ENCODE results near the gene RASL12.
A peak's percentile ranks its signal among the peaks of the same experiment; 100 is the strongest.

Gene RASL12

DNA sequence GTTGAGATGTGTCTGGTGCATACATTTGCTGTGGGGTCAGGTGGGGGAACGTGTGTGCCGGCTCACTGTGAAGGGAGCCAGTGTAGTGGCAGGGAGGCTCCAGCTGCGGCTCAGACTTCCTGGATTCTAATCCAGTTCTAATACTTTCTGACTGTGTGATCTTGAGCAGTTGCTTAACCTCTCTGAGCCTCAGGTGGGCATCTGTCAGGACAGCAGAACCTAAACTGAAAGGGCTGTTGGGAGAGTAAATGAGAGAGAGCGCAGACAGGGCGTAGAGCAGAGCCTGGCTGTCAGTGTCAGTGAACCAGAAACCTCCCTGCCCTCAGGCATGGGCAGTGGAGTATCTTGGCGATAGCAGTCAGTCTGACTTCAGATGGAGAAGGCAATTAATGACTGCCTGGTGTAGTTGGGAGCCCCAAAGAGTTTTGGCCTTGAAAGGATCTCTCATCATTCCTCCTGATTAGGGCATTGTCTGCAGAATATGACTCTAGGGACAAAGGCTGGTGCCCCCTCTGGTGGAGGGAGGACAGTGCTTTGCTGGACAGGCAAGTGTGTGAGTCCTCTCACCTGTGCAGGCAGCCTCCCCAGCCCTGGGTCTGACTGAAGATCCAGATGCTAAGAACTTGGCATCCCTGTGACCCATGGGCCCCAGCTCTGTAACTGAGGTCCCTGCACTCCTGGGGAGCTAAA lies 18.3 kb upstream of the RASL12 start:
- no peaks in the 10 kb centered on the region for H4K20me1 ChIP-seq (ENCODE audit: low read depth, low read length)
- no peaks in the 10 kb centered on the region for H3K9me2 ChIP-seq (replicated peaks; ENCODE audit: insufficient read depth, low read length)
- H3K36me3 ChIP-seq (ENCODE audit: low read length): no peaks in the 10 kb centered on the region
- H3K9ac ChIP-seq (ENCODE audit: low read length): no peak overlapping the region
- no peaks in the 10 kb centered on the region for H3K27me3 ChIP-seq (ENCODE audit: low read length)
- H3F3A ChIP-seq (ENCODE audit: insufficient read depth): no peaks in the 10 kb centered on the region
- H3K4me2 ChIP-seq (ENCODE audit: low read depth, low read length, poor library complexity, severe bottlenecking): no peak overlapping the region
- H3K4me3 ChIP-seq (ENCODE audit: insufficient read depth, low read length, poor library complexity, severe bottlenecking): no peak overlapping the region
- TF ChIP-seq CTCF (IDR thresholded peaks at IDR 0.05; ENCODE audit: insufficient read depth, low read length, poor library complexity, severe bottlenecking) (peak; percentile 14), EZH2phosphoT487 (conservative IDR thresholded peaks at IDR 0.05; ENCODE audit: low read length) (no peak)
- no peak overlapping the region for H3K27ac ChIP-seq (ENCODE audit: low read depth, low read length)
- H3K79me2 ChIP-seq (ENCODE audit: insufficient read depth, low read length): no peaks in the 10 kb centered on the region
- H3K9me3 ChIP-seq (ENCODE audit: insufficient read depth, low read length): no peaks in the 10 kb centered on the region
- no peak overlapping the region for H2AFZ ChIP-seq (ENCODE audit: low read depth, low read length, severe bottlenecking)

DNA sequence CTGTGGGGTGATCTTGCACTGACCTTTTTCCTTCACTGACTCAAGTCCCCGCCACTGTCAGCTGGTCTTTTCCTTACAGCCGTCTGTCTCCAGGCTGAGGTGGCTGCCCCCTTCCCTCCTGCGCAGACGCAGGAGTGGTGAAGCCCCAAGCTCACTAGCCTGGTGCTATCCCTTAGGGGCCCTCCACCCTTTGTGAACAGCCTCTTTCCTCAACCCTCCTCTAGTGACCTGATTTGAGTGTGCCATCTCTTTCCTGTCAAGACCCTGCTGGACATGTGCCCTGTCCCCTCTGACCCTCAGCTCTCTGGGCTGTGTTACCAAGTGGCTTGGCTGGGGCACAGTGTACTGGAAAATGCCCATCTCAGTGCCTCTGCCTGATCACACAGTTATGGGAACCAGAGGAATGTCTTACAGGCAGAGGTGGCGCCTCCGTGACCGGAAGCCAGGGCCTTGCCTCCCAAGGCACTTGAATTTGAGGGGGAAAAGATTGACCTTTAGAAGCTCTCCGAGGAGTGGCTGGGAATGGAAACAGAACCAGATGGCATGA lies 17.5 kb upstream of the RASL12 start:
- H3K4me3 ChIP-seq (ENCODE audit: insufficient read depth, low read length, poor library complexity, severe bottlenecking): no peak overlapping the region

GRCh38 chr15:65084500-65085206 lies 16.9 kb upstream of the RASL12 start:
- Histone ChIP-seq H3K79me2 (ENCODE audit: insufficient read depth, low read length) (no peaks in the 10 kb centered on the region), H3K27ac (ENCODE audit: low read depth, low read length) (no peak overlapping the region), H3K4me3 (ENCODE audit: insufficient read depth, low read length, poor library complexity, severe bottlenecking) (no peak overlapping the region), H3K9ac (ENCODE audit: low read length) (no peak overlapping the region), H3K9me3 (ENCODE audit: insufficient read depth, low read length) (no peaks in the 10 kb centered on the region), H3K36me3 (ENCODE audit: low read length) (no peaks in the 10 kb centered on the region), H3K27me3 (ENCODE audit: low read length) (no peaks in the 10 kb centered on the region), H4K20me1 (ENCODE audit: low read depth, low read length) (no peaks in the 10 kb centered on the region), H2AFZ (ENCODE audit: low read depth, low read length, severe bottlenecking) (no peak overlapping the region), H3K4me2 (ENCODE audit: low read depth, low read length, poor library complexity, severe bottlenecking) (no peak overlapping the region), H3F3A (ENCODE audit: insufficient read depth) (no peaks in the 10 kb centered on the region), H3K9me2 (replicated peaks; ENCODE audit: insufficient read depth, low read length) (no peaks in the 10 kb centered on the region)
- TF ChIP-seq CTCF (IDR thresholded peaks at IDR 0.05; ENCODE audit: insufficient read depth, low read length, poor library complexity, severe bottlenecking): no peak
- TF ChIP-seq EZH2phosphoT487 (conservative IDR thresholded peaks at IDR 0.05; ENCODE audit: low read length): no peak

More for the DNA sequence above, 17.5 kb upstream of the RASL12 start:
- H3K4me2 ChIP-seq (ENCODE audit: low read depth, low read length, poor library complexity, severe bottlenecking): no peak overlapping the region
- H3K27me3 ChIP-seq (ENCODE audit: low read length): no peaks in the 10 kb centered on the region
- H3K79me2 ChIP-seq (ENCODE audit: insufficient read depth, low read length): no peaks in the 10 kb centered on the region
- no peak overlapping the region for H3K27ac ChIP-seq (ENCODE audit: low read depth, low read length)
- no peaks in the 10 kb centered on the region for H3F3A ChIP-seq (ENCODE audit: insufficient read depth)
- no peak overlapping the region for H2AFZ ChIP-seq (ENCODE audit: low read depth, low read length, severe bottlenecking)
- no peaks in the 10 kb centered on the region for H4K20me1 ChIP-seq (ENCODE audit: low read depth, low read length)
- no peak overlapping the region for H3K9ac ChIP-seq (ENCODE audit: low read length)
- TF ChIP-seq EZH2phosphoT487 (conservative IDR thresholded peaks at IDR 0.05; ENCODE audit: low read length): no peak
- H3K9me2 ChIP-seq (replicated peaks; ENCODE audit: insufficient read depth, low read length): no peaks in the 10 kb centered on the region
- no peaks in the 10 kb centered on the region for H3K9me3 ChIP-seq (ENCODE audit: insufficient read depth, low read length)
- no peaks in the 10 kb centered on the region for H3K36me3 ChIP-seq (ENCODE audit: low read length)

- no peaks in the 10 kb centered on the region for H3K79me2 ChIP-seq (ENCODE audit: insufficient read depth, low read length)
- H3K9me2 ChIP-seq (replicated peaks; ENCODE audit: insufficient read depth, low read length): no peaks in the 10 kb centered on the region
- no peak overlapping the region for H3K4me2 ChIP-seq (ENCODE audit: low read depth, low read length, poor library complexity, severe bottlenecking)
- no peak overlapping the region for H2AFZ ChIP-seq (ENCODE audit: low read depth, low read length, severe bottlenecking)
- H3K27me3 ChIP-seq (ENCODE audit: low read length): no peaks in the 10 kb centered on the region
- no peak overlapping the region for H3K27ac ChIP-seq (ENCODE audit: low read depth, low read length)
- H3K9me3 ChIP-seq (ENCODE audit: insufficient read depth, low read length): no peaks in the 10 kb centered on the region
- TF ChIP-seq CTCF (IDR thresholded peaks at IDR 0.05; ENCODE audit: insufficient read depth, low read length, poor library complexity, severe bottlenecking): no peak
- TF ChIP-seq EZH2phosphoT487 (conservative IDR thresholded peaks at IDR 0.05; ENCODE audit: low read length): no peak
- no peaks in the 10 kb centered on the region for H3K36me3 ChIP-seq (ENCODE audit: low read length)
- H3K9ac ChIP-seq (ENCODE audit: low read length): no peak overlapping the region
- no peak overlapping the region for H3K4me3 ChIP-seq (ENCODE audit: insufficient read depth, low read length, poor library complexity, severe bottlenecking)
- H3F3A ChIP-seq (ENCODE audit: insufficient read depth): no peaks in the 10 kb centered on the region
- H4K20me1 ChIP-seq (ENCODE audit: low read depth, low read length): no peaks in the 10 kb centered on the region
These were observed 15.5 kb upstream of the RASL12 start for GRCh38 chr15:65083262-65083701.
